ENCODE results near the gene PUS1.

GRCh38 chr12:131911851-131912477 lies 17.1 kb upstream of the PUS1 start:
- TF ChIP-seq ELF4 (IDR thresholded peaks at IDR 0.05), result no peak
- no peak for TF ChIP-seq BHLHE40 (IDR thresholded peaks at IDR 0.05; ENCODE audit: borderline replicate concordance)
- TF ChIP-seq NFRKB (IDR thresholded peaks at IDR 0.05), result no peak
- no peak for TF ChIP-seq ZNF384 (IDR thresholded peaks at IDR 0.05)
- TF ChIP-seq HDGF (IDR thresholded peaks at IDR 0.05; ENCODE audit: borderline replicate concordance), result no peak
- no peak for TF ChIP-seq LEF1 (IDR thresholded peaks at IDR 0.05; ENCODE audit: borderline replicate concordance)

Data from HEK293T (cell line).